Heart right ventricle (tissue), 16 donors: ENCODE data around the gene TUBA4A. TPM values are rescaled to one million over a fixed set of nuclear protein-coding genes. Genes with fewer than 3 reads are reported as not detected.

Experiments
- ATAC-seq, 8 donors: fragments of 200-7000 bp; cut with Tn5 transposase; one replicate each; pipeline ENCODE4 v1.9.1; 2020; ENCODE audit warnings: mild to moderate bottlenecking in 8 of 8, moderate library complexity in 8 of 8, moderate number of reproducible peaks in 1 of 8
- DNase-seq, 2 donors: peaks; one replicate each; pipeline ENCODE4 v3.0.0-alpha.2; 2020
- H3K27ac ChIP-seq, 10 donors: fragments of 200-600 bp; sonication (generic) in 2 of 10; one replicate each; pipeline versions ENCODE4 v1.5.0 to v1.8.0; 2020 to 2022; ENCODE audit warnings: mild to moderate bottlenecking in 3 of 10
- H3K27me3 ChIP-seq, 7 donors: fragments of 200-600 bp; one replicate each; pipeline ENCODE4 v1.8.0; 2021 to 2022; ENCODE audit warnings: mild to moderate bottlenecking in 2 of 7
- H3K36me3 ChIP-seq, 9 donors: fragments of 200-600 bp; sonication (generic) in 1 of 9; one replicate each; pipeline versions ENCODE4 v1.5.0 to v1.8.0; 2020 to 2022; ENCODE audit warnings: mild to moderate bottlenecking in 2 of 9
- H3K4me1 ChIP-seq, 9 donors: fragments of 200-600 bp; sonication (generic) in 1 of 9; one replicate each; pipeline versions ENCODE4 v1.5.0 to v1.8.0; 2020 to 2022; ENCODE audit warnings: mild to moderate bottlenecking in 4 of 9
- H3K4me3 ChIP-seq, 10 donors: fragments of 200-600 bp; sonication (generic) in 2 of 10; one replicate each; pipeline versions ENCODE4 v1.5.0 to v1.8.0; 2020 to 2022; ENCODE audit warnings: mild to moderate bottlenecking in 7 of 10, moderate library complexity in 2 of 10
- H3K9me3 ChIP-seq, 11 donors: fragments of 200-600 bp in 10 of 11; sonication (generic) in 2 of 11; one replicate each; pipeline versions ENCODE4 v1.5.0 to v1.8.0; 2013 to 2022; ENCODE audit warnings: mild to moderate bottlenecking in 2 of 11, control low read depth in 1 of 11, moderate library complexity in 1 of 11
- CTCF ChIP-seq, 9 donors: fragments of 200-600 bp; sonication (generic) in 2 of 9; IDR thresholded peaks; one replicate each; pipeline versions ENCODE4 v1.5.0 to v1.8.0; 2021 to 2022; ENCODE audit warnings: antibody characterized with exemption in 9 of 9, mild to moderate bottlenecking in 5 of 9, moderate library complexity in 1 of 9
- WGBS, 2 donors: extraction: QIAGEN DNeasy Blood & Tissue Kit; methylation state at CpG; one replicate each; pipeline ENCODE4 v1.1.7; 2013; ENCODE audit warnings: inconsistent platforms in 1 of 2; 5-methylcytosine and 5-hydroxymethylcytosine counted together
- intact Hi-C, 10 donors: fragments of 100-400 bp; cut with DNase I; formaldehyde crosslinking; loops; one replicate each; pipeline versions ENCODE4 v1.11.1 to v1.14.2; 2022
- polyA plus RNA-seq, 2 donors: library from polyadenylated mRNA; stranded (reverse); fragments of 200-250 nt; gene quantifications; one replicate each; pipeline ENCODE4 v1.2.3, GENCODE V29; 2013
- total RNA-seq, 10 donors: library from RNA; stranded (reverse); fragmentation: NEBNext Ultra II Directional in 3 of 10; extraction: Animal tissue kit (Norgen Biotek cat#: 25700) in 3 of 10; gene quantifications; one replicate each; pipeline versions ENCODE4 v1.2.1 to v1.2.4, GENCODE V29; 2021 to 2023
- donor health status: Arrhythmogenic right ventricular cardiomyopathy.
- donor health status: ischemic (EF 13 %, LVEDD 7.1; RV severe dilation, severe dysfunction).
- donor health status: healthy with polysubstance abuse.
- donor health status: DM: no; HTN: yes; CAD: no.
- donor health status: DM: no; HTN: no; CAD: no.
- donor health status: ischemic (EF 25% LVEDD 6.9; RV normal size, moderate dysfunction).
- donor health status: ischemic (EF 25% LVEDD 5.7; RV mildly dilated, moderate dysfunction).
- donor health status: healthy.
- donor health status: DM: yes; HTN: yes; CAD: no.
- donor health status: Ischemic cardiomyopathy.
- donor health status: ischemic (EF 35%, LVEDD 5.7; RV mildly dilated, moderate dysfunction).
- donor health status: nonischemic (EF 11% LVEDD 7.7; RV severe dilation, severe dysfunction).
- donor health status: DM: yes; HTN: yes; CAD: no.
- donor health status: PGD.
- donor health status: ischemic (EF 29% LVEDD 5.4; RV normal size, mild dysfunction).
- donor health status: nonischemic (EF 23%, LVEDD 6.1; RV moderate dilation, normal function).

Gene TUBA4A
- total and polyA plus RNA-seq, 12 donors, result 61.0 to 341 (median 145) TPM

- WGBS, 2 donors, result 17 to 18% methylated on average over 22 of the region's 22 CpGs
- intact Hi-C loops, result loop anchor here in 5 of 10 donors (2.0 to 5.0 kb wide), 5 partner anchors 31 to 71 kb away; partner anchors contain the start of genes CNPPD1 (in 2 of the 5), NHEJ1 (in 2 of the 5), DNAJB2 (in 1 of the 5) and SLC23A3 (in 1 of the 5)
- TF ChIP-seq CTCF (IDR thresholded peaks at IDR 0.05), result no peak
- no peak for DNase-seq
- peak overlapping the region; percentile 33 to 82 (median 70) for H3K4me3 ChIP-seq
- peak in 1 of 8 donors; percentile 2 for ATAC-seq
- H3K9me3 ChIP-seq, result peaks cover 0 to 2% (median 0%) of the 10 kb centered on the region in 11 donors
- no peaks in the 10 kb centered on the region for H3K27me3 ChIP-seq
- peaks cover 0 to 45% (median 17%) of the 10 kb centered on the region in 9 donors for H3K36me3 ChIP-seq
- H3K4me1 ChIP-seq, result peaks cover 8 to 31% (median 20%) of the 10 kb centered on the region in 9 donors
- H3K27ac ChIP-seq, result peak overlapping the region; percentile 80 to 99 (median 95)
These were observed 46.4 kb downstream of the TUBA4A start for GRCh38 chr2:219207134-219207883.

GRCh38 chr2:219206328-219207133 lies 47.2 kb downstream of the TUBA4A start, which contains the start of gene ZFAND2B:
Gene ZFAND2B (plus strand): TSS chr2:219206782. CDS start chr2:219206988, 206 bp downstream.
- H3K27ac ChIP-seq, result peak within 1 kb of the TSS; percentile 80 to 99 (median 95)
- WGBS, 2 donors, result 0 to 1% methylated on average over 48 to 75 of the region's 76 CpGs
- ATAC-seq, result peak; percentile 97 to 99 (median 98)
- H3K4me1 ChIP-seq, result peaks cover 8 to 30% (median 20%) of the 10 kb centered on the region in 9 donors
- H3K27me3 ChIP-seq, result no peaks in the 10 kb centered on the region
- H3K4me3 ChIP-seq, result peak within 1 kb of the TSS; percentile 33 to 82 (median 70)
- H3K36me3 ChIP-seq, result peaks cover 0 to 40% (median 17%) of the 10 kb centered on the region in 9 donors
- H3K9me3 ChIP-seq, result peaks cover 0 to 2% (median 0%) of the 10 kb centered on the region in 11 donors
- DNase-seq, result peak; percentile 94 to 96
- intact Hi-C loops, result loop anchor here in 7 of 10 donors (1.0 to 5.0 kb wide), 9 partner anchors 12 to 72 kb away; partner anchors contain the start of genes CNPPD1 (in 2 of the 7), NHEJ1 (in 2 of the 7), ABCB6 (in 1 of the 7) and DNAJB2 (in 1 of the 7)
- TF ChIP-seq CTCF (IDR thresholded peaks at IDR 0.05), result peak in 1 of 9 donors; percentile 7

- intact Hi-C loops, result loop anchor here in 7 of 10 donors (1.0 to 5.0 kb wide), 9 partner anchors 12 to 73 kb away; partner anchors contain the start of genes CNPPD1 (in 2 of the 7), NHEJ1 (in 2 of the 7), ABCB6 (in 1 of the 7) and DNAJB2 (in 1 of the 7)
- WGBS, 2 donors, result 17 to 20% methylated on average over 7 of the region's 7 CpGs
- DNase-seq (no peak), ATAC-seq (no peak)
- H3K27me3 ChIP-seq, result no peaks in the 10 kb centered on the region
- H3K4me1 ChIP-seq, result peaks cover 8 to 25% (median 20%) of the 10 kb centered on the region in 9 donors
- TF ChIP-seq CTCF (IDR thresholded peaks at IDR 0.05), result no peak
- H3K27ac ChIP-seq, result peak overlapping the region; percentile 80 to 99 (median 95)
- peaks cover 0 to 35% (median 17%) of the 10 kb centered on the region in 9 donors for H3K36me3 ChIP-seq
- H3K9me3 ChIP-seq, result peaks cover 0 to 2% (median 0%) of the 10 kb centered on the region in 11 donors
- H3K4me3 ChIP-seq, result peak overlapping the region; percentile 33 to 82 (median 70)
These were observed 47.8 kb downstream of the TUBA4A start for GRCh38 chr2:219205981-219206327.
